MM.1S (cell line): ENCODE measurements around the gene STAG1.

Experiments
- DNase-seq: peaks from one replicate; pipeline ENCODE4 v3.0.0-alpha.2; 2015
- H2AFZ ChIP-seq: fragments of 300-600 bp; sonication (generic); 2 replicates; pipeline ENCODE4 v1.6.0; 2016; ENCODE audit warnings: antibody characterized with exemption, low read length
- H3F3A ChIP-seq: fragments of 300-600 bp; sonication (generic); 2 replicates; pipeline ENCODE4 v1.6.1; 2016; ENCODE audit warnings: mild to moderate bottlenecking, antibody characterized with exemption, low read length, moderate library complexity, mixed read lengths; ENCODE audit not compliant: insufficient read depth
- H3K27ac ChIP-seq: fragments of 300-600 bp; sonication (generic); 2 replicates; pipeline ENCODE4 v1.5.1; 2016; ENCODE audit warnings: mild to moderate bottlenecking, low read length
- H3K27me3 ChIP-seq: fragments of 300-600 bp; sonication (generic); replicated peaks from 2 replicates; pipeline ENCODE4 v1.6.0; 2016; ENCODE audit warnings: low read length; ENCODE audit not compliant: insufficient read depth
- H3K36me3 ChIP-seq: fragments of 300-600 bp; sonication (generic); replicated peaks from 2 replicates; pipeline ENCODE4 v1.6.1; 2016; ENCODE audit warnings: mild to moderate bottlenecking, low read length, mixed read lengths; ENCODE audit not compliant: insufficient read depth
- H3K4me1 ChIP-seq: fragments of 300-600 bp; sonication (generic); 2 replicates; pipeline ENCODE4 v1.6.1; 2016; ENCODE audit warnings: low read length, mixed read lengths
- H3K4me2 ChIP-seq: fragments of 300-600 bp; sonication (generic); 2 replicates; pipeline ENCODE4 v1.6.0; 2016; ENCODE audit warnings: low read depth, low read length
- H3K4me3 ChIP-seq: fragments of 300-600 bp; sonication (generic); 2 replicates; pipeline ENCODE4 v1.5.1; 2016; ENCODE audit warnings: low read length, mixed read lengths
- H3K79me2 ChIP-seq: fragments of 300-600 bp; sonication (generic); 2 replicates; pipeline ENCODE4 v1.6.1; 2016; ENCODE audit warnings: mixed run types, low read length, mixed read lengths
- H3K9ac ChIP-seq: fragments of 300-600 bp; sonication (generic); 2 replicates; pipeline ENCODE4 v1.6.1; 2016; ENCODE audit warnings: low read length, mixed read lengths
- H3K9me2 ChIP-seq: fragments of 300-600 bp; sonication (generic); replicated peaks from 2 replicates; pipeline ENCODE4 v1.6.1; 2016; ENCODE audit warnings: mild to moderate bottlenecking, low read length, mixed read lengths; ENCODE audit not compliant: insufficient read depth
- H3K9me3 ChIP-seq: fragments of 300-600 bp; sonication (generic); replicated peaks from 2 replicates; pipeline ENCODE4 v1.6.1; 2016; ENCODE audit warnings: mild to moderate bottlenecking, low read length, mixed read lengths; ENCODE audit not compliant: insufficient read depth
- H4K20me1 ChIP-seq: fragments of 300-600 bp; sonication (generic); 2 replicates; pipeline ENCODE4 v1.6.1; 2016; ENCODE audit warnings: mild to moderate bottlenecking, low read length, moderate library complexity, mixed read lengths; ENCODE audit not compliant: insufficient read depth
- EZH2 ChIP-seq: fragments of 300-600 bp; sonication (generic); optimal IDR thresholded peaks from 2 replicates; pipeline ENCODE3; 2017; ENCODE audit warnings: low read depth, mild to moderate bottlenecking, antibody characterized with exemption, low read length, mixed read lengths
- EZH2phosphoT487 ChIP-seq: fragments of 300-600 bp; sonication (generic); IDR thresholded peaks from 2 replicates; pipeline ENCODE4 v1.6.1; 2018; ENCODE audit warnings: antibody characterized with exemption, low read length
- TF ChIP-seq, protein P1 (sequence below): fragments of 300-600 bp; sonication (generic); IDR thresholded peaks from 2 replicates; pipeline ENCODE4 v1.5.1; 2016; ENCODE audit warnings: antibody characterized with exemption, low read length, mixed read lengths

The STAG1 gene

GRCh38 chr3:136330900-136331299, 421.3 kb downstream of the STAG1 start:
- TF ChIP-seq EZH2 (no peak), EZH2phosphoT487 (no peak)
- TF ChIP-seq, protein P1, sequence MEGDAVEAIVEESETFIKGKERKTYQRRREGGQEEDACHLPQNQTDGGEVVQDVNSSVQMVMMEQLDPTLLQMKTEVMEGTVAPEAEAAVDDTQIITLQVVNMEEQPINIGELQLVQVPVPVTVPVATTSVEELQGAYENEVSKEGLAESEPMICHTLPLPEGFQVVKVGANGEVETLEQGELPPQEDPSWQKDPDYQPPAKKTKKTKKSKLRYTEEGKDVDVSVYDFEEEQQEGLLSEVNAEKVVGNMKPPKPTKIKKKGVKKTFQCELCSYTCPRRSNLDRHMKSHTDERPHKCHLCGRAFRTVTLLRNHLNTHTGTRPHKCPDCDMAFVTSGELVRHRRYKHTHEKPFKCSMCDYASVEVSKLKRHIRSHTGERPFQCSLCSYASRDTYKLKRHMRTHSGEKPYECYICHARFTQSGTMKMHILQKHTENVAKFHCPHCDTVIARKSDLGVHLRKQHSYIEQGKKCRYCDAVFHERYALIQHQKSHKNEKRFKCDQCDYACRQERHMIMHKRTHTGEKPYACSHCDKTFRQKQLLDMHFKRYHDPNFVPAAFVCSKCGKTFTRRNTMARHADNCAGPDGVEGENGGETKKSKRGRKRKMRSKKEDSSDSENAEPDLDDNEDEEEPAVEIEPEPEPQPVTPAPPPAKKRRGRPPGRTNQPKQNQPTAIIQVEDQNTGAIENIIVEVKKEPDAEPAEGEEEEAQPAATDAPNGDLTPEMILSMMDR: no peak
- Histone ChIP-seq H3K4me2 (no peak overlapping the region), H3K9me3 (no peaks in the 10 kb centered on the region), H3F3A (no peaks in the 10 kb centered on the region), H4K20me1 (no peaks in the 10 kb centered on the region), H3K9me2 (no peaks in the 10 kb centered on the region), H2AFZ (no peak overlapping the region), H3K36me3 (no peaks in the 10 kb centered on the region), H3K9ac (no peak overlapping the region), H3K4me3 (no peak overlapping the region), H3K79me2 (no peaks in the 10 kb centered on the region), H3K4me1 (no peaks in the 10 kb centered on the region), H3K27ac (no peak overlapping the region), H3K27me3 (no peaks in the 10 kb centered on the region)
- DNase-seq: no peak

- Histone ChIP-seq H3K79me2 (no peaks in the 10 kb centered on the region), H3K9me3 (no peaks in the 10 kb centered on the region), H3K4me2 (no peak overlapping the region), H3K4me3 (no peak overlapping the region), H3K9me2 (no peaks in the 10 kb centered on the region), H3K4me1 (no peaks in the 10 kb centered on the region), H3K27me3 (no peaks in the 10 kb centered on the region), H4K20me1 (no peaks in the 10 kb centered on the region), H3K36me3 (no peaks in the 10 kb centered on the region), H3K27ac (no peak overlapping the region), H3F3A (no peaks in the 10 kb centered on the region), H2AFZ (no peak overlapping the region), H3K9ac (no peak overlapping the region)
- TF ChIP-seq, protein P1: no peak
- TF ChIP-seq EZH2phosphoT487 (no peak), EZH2 (no peak)
- DNase-seq: no peak
Observed at GRCh38 chr3:136329593-136329992, 422.6 kb downstream of the STAG1 start.

DNA sequence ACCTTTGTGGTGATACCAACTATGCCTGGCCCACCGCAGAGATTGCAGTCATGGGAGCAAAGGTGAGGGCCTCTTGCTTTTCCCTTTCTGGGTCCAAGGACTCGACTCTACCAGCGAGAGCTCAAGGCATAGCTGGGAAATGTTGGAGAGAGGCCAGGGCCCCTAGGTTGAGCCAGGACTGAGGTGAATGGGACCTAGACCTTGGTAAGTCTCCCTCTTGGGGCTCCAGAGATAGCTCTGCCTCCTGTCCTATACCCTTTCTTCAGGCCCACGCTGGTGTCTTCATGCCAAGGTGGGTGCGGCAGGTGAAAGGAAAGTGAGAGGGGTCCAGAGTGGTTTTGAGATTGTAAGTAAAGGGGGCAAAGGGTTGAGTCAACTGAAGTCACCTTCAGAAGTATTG, 424.5 kb downstream of the STAG1 start:
- H4K20me1 ChIP-seq: no peaks in the 10 kb centered on the region
- H3K4me2 ChIP-seq: no peak overlapping the region
- H2AFZ ChIP-seq: no peak overlapping the region
- H3K9me2 ChIP-seq: no peaks in the 10 kb centered on the region
- no peaks in the 10 kb centered on the region for H3K4me1 ChIP-seq
- no peak for DNase-seq
- H3K36me3 ChIP-seq: no peaks in the 10 kb centered on the region
- no peaks in the 10 kb centered on the region for H3K9me3 ChIP-seq
- no peak overlapping the region for H3K9ac ChIP-seq
- no peak overlapping the region for H3K27ac ChIP-seq
- H3K79me2 ChIP-seq: no peaks in the 10 kb centered on the region
- H3F3A ChIP-seq: no peaks in the 10 kb centered on the region
- TF ChIP-seq, protein P1: no peak
- TF ChIP-seq EZH2 (no peak), EZH2phosphoT487 (no peak)
- no peaks in the 10 kb centered on the region for H3K27me3 ChIP-seq
- H3K4me3 ChIP-seq: no peak overlapping the region
